Natural killer cell (primary cell): ENCODE data around the gene ACSBG1. TPM values are rescaled to one million over a fixed set of nuclear protein-coding genes. Genes with fewer than 3 reads are reported as not detected.

Experiments
- ATAC-seq, 3 donors: fragments of 150-1000 bp in 2 of 3; fragments of 200-7000 bp in 1 of 3; cut with Tn5 transposase; 1 replicate in 1 of 3; 2 replicates in 2 of 3; pipeline ENCODE4 v1.10.0; 2021; ENCODE audit warnings: mild to moderate bottlenecking in 2 of 3, moderate library complexity in 2 of 3
- DNase-seq, 2 donors: peaks; one replicate each; pipeline versions ENCODE4 v3.0.0 to v3.0.0-alpha.2; 2013 to 2021; ENCODE audit warnings: mixed read lengths in 1 of 2
- H3K27ac ChIP-seq: one replicate; pipeline ENCODE4 v1.5.1; 2013; ENCODE audit warnings: mild to moderate bottlenecking, low read length
- H3K27me3 ChIP-seq: one replicate; pipeline ENCODE4 v1.6.1; 2013; ENCODE audit warnings: low read length; ENCODE audit not compliant: control insufficient read depth, insufficient read depth
- H3K36me3 ChIP-seq: one replicate; pipeline ENCODE4 v1.6.1; 2013; ENCODE audit warnings: low read length; ENCODE audit not compliant: control insufficient read depth, insufficient read depth
- H3K4me1 ChIP-seq: one replicate; pipeline ENCODE4 v1.6.1; 2013; ENCODE audit warnings: low read length; ENCODE audit not compliant: control insufficient read depth, insufficient read depth
- H3K4me3 ChIP-seq: one replicate; pipeline ENCODE4 v1.5.1; 2013; ENCODE audit warnings: low read length
- H3K9me3 ChIP-seq: one replicate; pipeline ENCODE4 v1.6.1; 2013; ENCODE audit warnings: low read length; ENCODE audit not compliant: control insufficient read depth, insufficient read depth
- H3K27ac Mint-ChIP-seq, 2 donors: one replicate each; pipeline ENCODE4 v1.8.0; 2022; ENCODE audit warnings: mild to moderate bottlenecking in 2 of 2, mixed read lengths in 2 of 2, moderate library complexity in 1 of 2
- H3K27me3 Mint-ChIP-seq, 2 donors: one replicate each; pipeline ENCODE4 v1.8.0; 2022; ENCODE audit warnings: low read depth in 2 of 2, mixed read lengths in 2 of 2
- H3K36me3 Mint-ChIP-seq: one replicate; pipeline ENCODE4 v1.8.0; 2022; ENCODE audit warnings: mixed read lengths
- H3K4me1 Mint-ChIP-seq, 2 donors: one replicate each; pipeline ENCODE4 v1.8.0; 2022; ENCODE audit warnings: mixed read lengths in 2 of 2
- H3K4me3 Mint-ChIP-seq: one replicate; pipeline ENCODE4 v1.8.0; 2022; ENCODE audit warnings: mild to moderate bottlenecking, moderate library complexity, mixed read lengths
- H3K9me3 Mint-ChIP-seq, 2 donors: one replicate each; pipeline ENCODE4 v1.8.0; 2022; ENCODE audit warnings: mixed read lengths in 2 of 2
- WGBS: methylation state at CpG from one replicate; pipeline ENCODE4 v1.1.7; 2013; ENCODE audit warnings: missing lambda C conversion rate; ENCODE audit not compliant: insufficient coverage; 5-methylcytosine and 5-hydroxymethylcytosine counted together
- intact Hi-C: fragments of 100-400 bp; cut with micrococcal nuclease; formaldehyde crosslinking; loops from one replicate; pipeline ENCODE4 v1.14.2; 2022
- total RNA-seq, 4 donors: library from RNA; stranded (reverse); fragments of 120-200 nt in 1 of 4; gene quantifications; one replicate each; pipeline versions ENCODE4 v1.2.3 to v1.2.4, GENCODE V29; 2013 to 2022
- TF ChIP-seq, protein P1 (sequence below): fragments of 200-600 bp; IDR thresholded peaks from one replicate; pipeline ENCODE4 v1.8.0; 2022; ENCODE audit warnings: antibody characterized with exemption

Gene ACSBG1
- total RNA-seq, 3 donors from 2014 or later (not counting 1 experiment from before 2014, with no cell fraction given): 0.07 TPM; not detected in 2

DNA sequence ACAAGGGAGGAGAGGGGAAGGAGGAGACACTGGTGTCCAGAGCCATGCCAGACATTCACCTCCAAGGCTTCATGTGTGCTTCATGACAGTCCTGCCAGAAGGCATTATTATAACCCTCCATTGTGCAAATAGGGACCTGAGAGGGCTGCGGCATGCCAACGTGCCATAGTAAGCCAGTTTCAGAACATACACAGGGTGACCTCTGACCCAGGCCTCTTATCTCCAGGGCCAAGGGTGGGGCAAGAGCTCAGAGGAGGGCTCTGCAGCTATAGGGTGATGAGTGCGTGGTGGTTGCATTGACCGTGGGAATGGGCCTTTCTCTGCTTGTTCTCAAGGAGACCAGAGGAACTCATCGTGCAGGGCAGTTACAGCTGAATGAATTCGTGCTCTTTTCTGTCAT, 9.7 kb upstream of the ACSBG1 start:
- TF ChIP-seq, protein P1, sequence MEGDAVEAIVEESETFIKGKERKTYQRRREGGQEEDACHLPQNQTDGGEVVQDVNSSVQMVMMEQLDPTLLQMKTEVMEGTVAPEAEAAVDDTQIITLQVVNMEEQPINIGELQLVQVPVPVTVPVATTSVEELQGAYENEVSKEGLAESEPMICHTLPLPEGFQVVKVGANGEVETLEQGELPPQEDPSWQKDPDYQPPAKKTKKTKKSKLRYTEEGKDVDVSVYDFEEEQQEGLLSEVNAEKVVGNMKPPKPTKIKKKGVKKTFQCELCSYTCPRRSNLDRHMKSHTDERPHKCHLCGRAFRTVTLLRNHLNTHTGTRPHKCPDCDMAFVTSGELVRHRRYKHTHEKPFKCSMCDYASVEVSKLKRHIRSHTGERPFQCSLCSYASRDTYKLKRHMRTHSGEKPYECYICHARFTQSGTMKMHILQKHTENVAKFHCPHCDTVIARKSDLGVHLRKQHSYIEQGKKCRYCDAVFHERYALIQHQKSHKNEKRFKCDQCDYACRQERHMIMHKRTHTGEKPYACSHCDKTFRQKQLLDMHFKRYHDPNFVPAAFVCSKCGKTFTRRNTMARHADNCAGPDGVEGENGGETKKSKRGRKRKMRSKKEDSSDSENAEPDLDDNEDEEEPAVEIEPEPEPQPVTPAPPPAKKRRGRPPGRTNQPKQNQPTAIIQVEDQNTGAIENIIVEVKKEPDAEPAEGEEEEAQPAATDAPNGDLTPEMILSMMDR: no peak
- Histone ChIP-seq H3K27ac (no peak overlapping the region), H3K4me3 (no peak overlapping the region), H3K27me3 (no peaks in the 10 kb centered on the region), H3K4me1 (no peaks in the 10 kb centered on the region), H3K36me3 (no peaks in the 10 kb centered on the region), H3K9me3 (no peaks in the 10 kb centered on the region)
- Mint-ChIP-seq H3K9me3 (no peaks in the 10 kb centered on the region), H3K27me3 (peaks cover 0 to 2% of the 10 kb centered on the region in 2 donors), H3K27ac (no peak overlapping the region), H3K4me1 (no peaks in the 10 kb centered on the region), H3K4me3 (no peak overlapping the region), H3K36me3 (no peaks in the 10 kb centered on the region)
- ATAC-seq (no peak), DNase-seq (no peak)
- WGBS: 94% methylated on average over 6 of the region's 6 CpGs
- intact Hi-C loops: loop anchor here (5.0 kb wide), 1 partner anchor 117 kb away; no protein-coding TSS in a partner anchor

DNA sequence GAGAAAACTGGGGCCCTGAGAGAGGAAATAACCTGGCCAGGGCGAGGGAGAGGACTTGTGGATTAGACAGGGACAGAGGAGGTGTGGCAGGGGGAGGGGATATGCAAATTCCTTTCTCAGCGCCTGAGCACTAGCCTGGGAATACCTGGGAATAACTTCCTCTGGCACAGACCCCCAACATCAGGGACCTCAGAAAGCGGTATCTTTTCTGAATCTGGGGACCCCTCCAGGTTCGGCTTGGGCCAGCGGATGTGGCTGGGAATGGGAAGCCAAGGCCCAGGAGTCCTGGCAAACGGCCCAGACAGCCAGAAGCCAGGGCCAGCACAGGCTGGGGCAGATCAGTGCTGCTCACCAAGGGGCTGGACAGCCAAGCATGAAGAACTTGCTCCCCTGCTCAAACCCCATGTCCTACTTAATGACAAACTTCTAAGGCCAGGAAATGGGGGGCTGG, 9.2 kb upstream of the ACSBG1 start:
- ATAC-seq (no peak), DNase-seq (no peak)
- Mint-ChIP-seq H3K27ac (no peak overlapping the region), H3K9me3 (no peaks in the 10 kb centered on the region), H3K4me1 (no peaks in the 10 kb centered on the region), H3K36me3 (no peaks in the 10 kb centered on the region), H3K27me3 (no peaks in the 10 kb centered on the region), H3K4me3 (no peak overlapping the region)
- Histone ChIP-seq H3K4me3 (no peak overlapping the region), H3K27ac (no peak overlapping the region), H3K36me3 (no peaks in the 10 kb centered on the region), H3K4me1 (no peaks in the 10 kb centered on the region), H3K9me3 (no peaks in the 10 kb centered on the region), H3K27me3 (no peaks in the 10 kb centered on the region)
- 77% methylated on average over 6 of the region's 6 CpGs for WGBS
- intact Hi-C loops: loop anchor here (5.0 kb wide), 1 partner anchor 116 kb away; no protein-coding TSS in a partner anchor
- TF ChIP-seq, protein P1: no peak

DNA sequence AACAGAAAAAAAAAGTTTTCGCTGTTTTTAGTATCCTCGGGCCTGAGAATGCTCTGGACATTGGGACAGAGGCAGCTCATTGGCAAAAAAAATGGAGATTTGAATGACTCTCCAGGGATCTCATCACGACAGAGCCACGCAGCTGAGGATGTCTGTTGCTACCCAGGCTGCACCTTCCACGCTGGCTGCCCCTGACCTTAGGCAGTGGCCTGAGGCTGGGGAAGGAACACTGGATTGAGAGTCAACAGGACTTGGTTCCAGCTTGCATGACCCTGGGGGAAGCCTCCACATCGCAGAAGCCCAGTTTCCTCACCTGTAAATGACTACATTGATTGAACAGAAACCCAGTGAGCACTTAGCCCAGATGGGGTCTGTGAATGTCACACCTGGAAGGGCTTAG, 8.7 kb upstream of the ACSBG1 start:
- TF ChIP-seq, protein P1: no peak
- H3K27ac ChIP-seq: no peak overlapping the region
- H3K4me3 Mint-ChIP-seq: no peak overlapping the region
- no peaks in the 10 kb centered on the region for H3K4me1 Mint-ChIP-seq
- DNase-seq (no peak), ATAC-seq (no peak)
- WGBS: 87% methylated on average over 6 of the region's 6 CpGs
- H3K36me3 Mint-ChIP-seq: no peaks in the 10 kb centered on the region
- intact Hi-C loops: loop anchor here (5.0 kb wide), 1 partner anchor 116 kb away; no protein-coding TSS in a partner anchor
- no peak overlapping the region for H3K4me3 ChIP-seq
- no peaks in the 10 kb centered on the region for H3K27me3 ChIP-seq
- H3K27ac Mint-ChIP-seq: no peak overlapping the region
- H3K36me3 ChIP-seq: no peaks in the 10 kb centered on the region
- no peaks in the 10 kb centered on the region for H3K9me3 ChIP-seq
- no peaks in the 10 kb centered on the region for H3K4me1 ChIP-seq
- H3K9me3 Mint-ChIP-seq: no peaks in the 10 kb centered on the region
- H3K27me3 Mint-ChIP-seq: no peaks in the 10 kb centered on the region

DNA sequence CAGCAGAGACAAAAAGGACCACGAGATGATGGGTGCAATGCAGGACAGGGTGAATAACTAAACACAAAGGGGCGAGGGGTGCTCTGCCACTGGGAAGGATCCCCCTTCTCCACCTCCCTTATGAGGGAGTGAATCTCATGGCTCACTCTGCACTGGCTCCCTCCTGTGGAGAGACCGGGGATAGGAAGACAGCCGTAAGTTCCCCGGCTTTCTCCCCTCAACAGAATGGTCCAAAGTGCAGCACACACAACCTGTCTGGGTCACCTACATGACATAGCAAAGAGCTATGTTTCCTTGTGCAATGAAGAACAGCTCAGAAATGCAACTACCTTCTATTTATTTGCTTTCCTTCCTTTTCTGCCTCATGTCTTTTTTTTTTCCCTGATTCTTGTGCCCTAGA, 7.8 kb upstream of the ACSBG1 start:
- no peaks in the 10 kb centered on the region for H3K9me3 Mint-ChIP-seq
- ATAC-seq: peak in 1 of 3 donors; percentile 38
- no peaks in the 10 kb centered on the region for H3K36me3 Mint-ChIP-seq
- Histone ChIP-seq H3K27me3 (no peaks in the 10 kb centered on the region), H3K4me3 (no peak overlapping the region), H3K36me3 (no peaks in the 10 kb centered on the region), H3K4me1 (no peaks in the 10 kb centered on the region), H3K9me3 (no peaks in the 10 kb centered on the region), H3K27ac (no peak overlapping the region)
- no peaks in the 10 kb centered on the region for H3K27me3 Mint-ChIP-seq
- WGBS: 80% methylated on average over 5 of the region's 5 CpGs
- H3K27ac Mint-ChIP-seq: no peak overlapping the region
- H3K4me1 Mint-ChIP-seq: no peaks in the 10 kb centered on the region
- intact Hi-C loops: loop anchor here (5.0 kb wide), 1 partner anchor 115 kb away; no protein-coding TSS in a partner anchor
- TF ChIP-seq, protein P1: no peak
- peak in 1 of 2 donors; percentile 36 for DNase-seq
- no peak overlapping the region for H3K4me3 Mint-ChIP-seq
